HG02884 (cell line): ENCODE measurements around the gene MAP2K7.
"Not testable (repeated sequence)": the region's sequence is repeated elsewhere in the genome, so short reads cannot be mapped to it uniquely, and the experiment has no call there.

Source experiments
- ATAC-seq: cut with Tn5 transposase; IDR thresholded peaks from one replicate; pipeline ENCODE4 v1.9.1; 2021; ENCODE audit warnings: mild to moderate bottlenecking, moderate library complexity; ENCODE audit not compliant: unreplicated experiment

Gene MAP2K7

GRCh38 chr19:7959211-7959610 lies 55.5 kb downstream of the MAP2K7 start:
- no peak for ATAC-seq

DNA sequence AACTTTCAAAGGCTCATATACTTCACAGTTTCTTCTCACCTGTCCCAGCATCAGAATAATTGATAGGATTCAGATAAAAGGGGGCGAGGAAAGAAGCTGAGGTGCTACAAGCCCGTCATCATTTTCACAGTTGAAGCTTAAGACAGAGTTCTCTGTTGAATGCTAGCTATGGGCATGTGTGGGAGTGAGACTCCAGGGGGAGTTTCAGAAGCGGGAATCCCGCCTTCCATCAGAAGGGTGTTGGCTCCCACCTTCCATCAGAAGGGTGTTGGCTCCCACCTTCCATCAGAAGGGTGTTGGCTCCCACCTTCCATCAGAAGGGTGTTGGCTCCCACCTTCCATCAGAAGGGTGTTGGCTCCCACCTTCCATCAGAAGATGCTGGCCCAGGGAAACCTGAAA lies 57.4 kb downstream of the MAP2K7 start:
- not testable (repeated sequence) for ATAC-seq

DNA sequence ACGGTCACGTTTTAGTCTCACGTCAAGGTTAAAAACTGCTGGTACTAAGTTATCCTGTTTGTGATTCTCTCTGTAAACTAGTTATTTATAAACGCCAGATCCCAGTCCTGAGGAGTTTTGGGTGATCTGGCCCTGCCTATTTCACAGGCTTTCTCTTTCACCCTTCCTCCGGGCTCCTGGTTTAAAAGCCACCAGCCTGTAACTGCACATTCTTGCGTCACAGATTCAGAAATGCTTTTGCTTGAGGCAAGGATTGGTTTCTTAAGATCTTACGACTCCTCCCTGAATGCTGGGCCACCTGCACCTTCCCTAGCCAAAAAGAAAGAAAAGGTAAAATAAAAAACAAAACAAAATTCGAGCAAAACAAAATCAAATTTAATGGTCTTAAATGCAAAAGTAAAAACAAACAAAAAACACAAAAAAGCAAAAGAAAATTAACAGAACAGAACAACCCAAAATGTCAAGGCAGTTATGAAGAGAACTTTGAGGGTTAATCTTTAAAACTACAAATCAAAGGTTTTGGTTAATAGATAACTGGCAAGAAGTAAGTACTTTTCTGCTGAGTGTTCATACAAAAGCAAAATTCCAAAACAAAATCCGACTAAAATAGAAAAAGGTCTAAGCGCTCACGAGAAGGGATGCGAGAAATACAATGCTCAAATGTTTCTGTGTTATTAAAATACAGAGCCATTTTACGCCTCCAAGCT lies 58.4 kb downstream of the MAP2K7 start:
- ATAC-seq: no peak

- ATAC-seq: no peak
These were observed 59.1 kb downstream of the MAP2K7 start for GRCh38 chr19:7962644-7963268.

- ATAC-seq: no peak
These were observed 59.9 kb downstream of the MAP2K7 start for GRCh38 chr19:7963566-7963965.
